H9 (cell line): ENCODE data around the gene OSR1. TPM values are rescaled to one million over a fixed set of nuclear protein-coding genes. Genes with fewer than 3 reads are reported as not detected.

Experiments used
- DNase-seq: peaks from one replicate; pipeline ENCODE4 v3.0.0-alpha.2; 2017
- H2AFZ ChIP-seq: one replicate; pipeline ENCODE4 v1.6.1; 2013; ENCODE audit warnings: mild to moderate bottlenecking, low read length, control low read depth, moderate library complexity
- H2AK5ac ChIP-seq: 2 replicates; pipeline ENCODE4 v1.6.1; 2013; ENCODE audit warnings: low read length, control low read depth, mixed read lengths; ENCODE audit not compliant: insufficient read length
- H2BK120ac ChIP-seq: one replicate; pipeline ENCODE4 v1.6.1; 2013; ENCODE audit warnings: low read depth, mild to moderate bottlenecking, low read length, control low read depth, inconsistent platforms; ENCODE audit not compliant: poor library complexity, severe bottlenecking
- H2BK12ac ChIP-seq: 2 replicates; pipeline ENCODE4 v1.6.1; 2013; ENCODE audit warnings: low read length, control low read depth, mixed read lengths, low read depth; ENCODE audit not compliant: insufficient read length
- H2BK15ac ChIP-seq: 2 replicates; pipeline ENCODE4 v1.6.1; 2013; ENCODE audit warnings: low read depth, low read length, control low read depth
- H2BK20ac ChIP-seq: one replicate; pipeline ENCODE4 v1.6.1; 2013; ENCODE audit warnings: low read depth, mild to moderate bottlenecking, low read length, control low read depth, inconsistent platforms; ENCODE audit not compliant: poor library complexity, severe bottlenecking
- H2BK5ac ChIP-seq: 2 replicates; pipeline ENCODE4 v1.6.1; 2013; ENCODE audit warnings: low read length, control low read depth, mixed read lengths; ENCODE audit not compliant: insufficient read length
- H3K14ac ChIP-seq: 2 replicates; pipeline ENCODE4 v1.6.1; 2013; ENCODE audit warnings: low read length, control low read depth; ENCODE audit not compliant: insufficient read depth
- H3K18ac ChIP-seq: 2 replicates; pipeline ENCODE4 v1.6.1; 2013; ENCODE audit warnings: low read depth, mild to moderate bottlenecking, mixed read lengths, low read length, control low read depth; ENCODE audit not compliant: insufficient read length
- H3K23ac ChIP-seq: 2 replicates; pipeline ENCODE4 v1.6.1; 2013; ENCODE audit warnings: low read length, control low read depth, mixed read lengths, low read depth; ENCODE audit not compliant: insufficient read length
- H3K23me2 ChIP-seq: 2 replicates; pipeline ENCODE4 v1.6.1; 2013; ENCODE audit warnings: low read depth, mild to moderate bottlenecking, mixed read lengths, low read length, control low read depth; ENCODE audit not compliant: insufficient read length, poor library complexity, severe bottlenecking
- H3K27ac ChIP-seq: 2 replicates; pipeline ENCODE4 v1.5.1; 2013; ENCODE audit warnings: low read length, control low read depth, mixed read lengths, low read depth; ENCODE audit not compliant: insufficient read length
- H3K27me3 ChIP-seq: 2 replicates; pipeline ENCODE4 v1.6.1; 2013; ENCODE audit warnings: low read length, control low read depth, inconsistent platforms; ENCODE audit not compliant: insufficient read depth
- H3K4ac ChIP-seq: 2 replicates; pipeline ENCODE4 v1.6.1; 2013; ENCODE audit warnings: low read depth, mild to moderate bottlenecking, control low read depth, inconsistent platforms, low read length, moderate library complexity
- H3K4me1 ChIP-seq: 2 replicates; pipeline ENCODE4 v1.6.1; 2013; ENCODE audit warnings: low read length, control low read depth, inconsistent platforms; ENCODE audit not compliant: insufficient read depth
- H3K4me2 ChIP-seq: 2 replicates; pipeline ENCODE4 v1.6.1; 2013; ENCODE audit warnings: low read length, control low read depth, mixed read lengths; ENCODE audit not compliant: insufficient read length, insufficient read depth
- H3K56ac ChIP-seq: 2 replicates; pipeline ENCODE4 v1.6.1; 2013; ENCODE audit warnings: low read depth, mild to moderate bottlenecking, mixed read lengths, low read length, control low read depth; ENCODE audit not compliant: insufficient read length
- H3K79me1 ChIP-seq: 2 replicates; pipeline ENCODE4 v1.6.1; 2013; ENCODE audit warnings: low read depth, mild to moderate bottlenecking, moderate library complexity, low read length, control low read depth, inconsistent platforms; ENCODE audit not compliant: insufficient read depth, poor library complexity, severe bottlenecking
- H3K79me2 ChIP-seq: 2 replicates; pipeline ENCODE4 v1.6.1; 2013; ENCODE audit warnings: low read length, control low read depth, inconsistent platforms; ENCODE audit not compliant: insufficient read depth
- H3K9ac ChIP-seq: 2 replicates; pipeline ENCODE4 v1.6.1; 2013; ENCODE audit warnings: low read length, control low read depth, mixed read lengths; ENCODE audit not compliant: insufficient read length; ENCODE audit errors: extremely low read depth
- H3K9me3 ChIP-seq: one replicate; pipeline ENCODE4 v1.6.1; 2013; ENCODE audit warnings: low read depth, low read length, inconsistent platforms; ENCODE audit not compliant: control insufficient read depth
- H3T11ph ChIP-seq: one replicate; pipeline ENCODE4 v1.6.1; 2013; ENCODE audit warnings: mild to moderate bottlenecking, low read length, control low read depth, inconsistent platforms
- H4K20me1 ChIP-seq: one replicate; pipeline ENCODE4 v1.6.1; 2013; ENCODE audit not compliant: control insufficient read depth, insufficient read length, insufficient read depth
- H4K5ac ChIP-seq: 2 replicates; pipeline ENCODE4 v1.6.1; 2013; ENCODE audit warnings: low read depth, mild to moderate bottlenecking, mixed read lengths, low read length, control low read depth; ENCODE audit not compliant: insufficient read length
- H4K8ac ChIP-seq: replicated peaks from 2 replicates; pipeline ENCODE4 v1.6.1; 2013; ENCODE audit warnings: low read length, control low read depth, mixed read lengths, low read depth; ENCODE audit not compliant: insufficient read length
- H4K91ac ChIP-seq: 2 replicates; pipeline ENCODE4 v1.6.1; 2013; ENCODE audit warnings: low read depth, mild to moderate bottlenecking, moderate library complexity, mixed read lengths, low read length, control low read depth; ENCODE audit not compliant: insufficient read length
- H3K27ac Mint-ChIP-seq, 3 experiments: 2 replicates in 2 of 3; 3 replicates in 1 of 3; pipeline ENCODE4 v1.8.0; 2020 to 2021; ENCODE audit warnings: mixed read lengths in 3 of 3, mild to moderate bottlenecking in 1 of 3, moderate library complexity in 1 of 3
- H3K27me3 Mint-ChIP-seq: 2 replicates; pipeline ENCODE4 v1.8.0; 2021; ENCODE audit warnings: low read depth, mild to moderate bottlenecking, moderate library complexity, mixed read lengths
- H3K36me3 Mint-ChIP-seq, 3 experiments: 2 replicates in 2 of 3; 3 replicates in 1 of 3; pipeline ENCODE4 v1.8.0; 2020 to 2021; ENCODE audit warnings: low read depth in 3 of 3, mixed read lengths in 3 of 3; ENCODE audit not compliant: insufficient read depth in 1 of 3
- H3K4me1 Mint-ChIP-seq, 2 experiments: 2 replicates each; pipeline ENCODE4 v1.8.0; 2020; ENCODE audit warnings: mixed read lengths in 2 of 2
- H3K4me3 Mint-ChIP-seq, 2 experiments: 2 replicates in 1 of 2; 3 replicates in 1 of 2; pipeline ENCODE4 v1.8.0; 2020 to 2021; ENCODE audit warnings: mild to moderate bottlenecking in 2 of 2, mixed read lengths in 2 of 2, moderate library complexity in 1 of 2
- H3K9me3 Mint-ChIP-seq, 2 experiments: 2 replicates in 1 of 2; 3 replicates in 1 of 2; pipeline ENCODE4 v1.8.0; 2020; ENCODE audit warnings: mild to moderate bottlenecking in 2 of 2, mixed read lengths in 2 of 2, moderate library complexity in 1 of 2
- total RNA-seq: library from RNA; stranded (reverse); gene quantifications from 2 replicates; pipeline ENCODE4 v1.2.1, GENCODE V29; 2021
- TF ChIP-seq, protein P1 (sequence below): fragments of 200-600 bp; sonication (generic); conservative IDR thresholded peaks from 3 replicates; pipeline ENCODE4 v1.8.0; 2021; ENCODE audit warnings: antibody characterized with exemption, mild to moderate bottlenecking

The OSR1 gene
- total RNA-seq, 1 experiment from 2014 or later: 0.35 TPM

DNA sequence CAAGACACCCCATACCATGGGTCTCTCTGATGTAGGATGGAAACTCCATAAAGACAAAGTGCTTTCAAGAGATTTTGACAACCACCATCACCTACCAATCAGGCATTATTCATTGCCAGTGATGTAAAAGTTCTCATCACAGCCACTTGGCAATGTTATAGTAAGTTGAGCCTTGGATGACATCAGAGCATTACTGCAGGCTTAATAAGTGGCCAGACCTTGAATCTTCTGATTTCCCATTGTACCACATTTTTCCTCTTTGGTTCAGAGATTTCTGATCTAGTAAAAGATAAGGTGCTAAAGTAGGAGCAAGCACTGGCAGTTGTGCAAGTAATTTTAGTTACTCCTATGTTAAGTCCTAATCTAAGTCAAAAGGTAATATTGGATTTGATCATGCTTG, 36.5 kb downstream of the OSR1 start:
- no peak overlapping the region for H3K9ac ChIP-seq
- Mint-ChIP-seq H3K9me3 (no peaks in the 10 kb centered on the region; a peak in 2 of 5 replicates), H3K27me3 (no peaks in the 10 kb centered on the region), H3K36me3 (no peaks in the 10 kb centered on the region), H3K27ac (no peak overlapping the region), H3K4me1 (no peaks in the 10 kb centered on the region), H3K4me3 (no peak overlapping the region)
- H2BK15ac ChIP-seq: no peak overlapping the region
- no peak overlapping the region for H2BK120ac ChIP-seq
- no peak overlapping the region for H3K4ac ChIP-seq
- H3K14ac ChIP-seq: no peak overlapping the region
- H3K4me1 ChIP-seq: no peaks in the 10 kb centered on the region
- no peaks in the 10 kb centered on the region for H3K27me3 ChIP-seq
- H4K5ac ChIP-seq: no peak overlapping the region
- H3K27ac ChIP-seq: no peak overlapping the region
- H4K91ac ChIP-seq: no peak overlapping the region
- no peaks in the 10 kb centered on the region for H4K20me1 ChIP-seq
- no peak overlapping the region for H2BK12ac ChIP-seq
- no peak overlapping the region for H3K23ac ChIP-seq
- no peak overlapping the region for H2BK5ac ChIP-seq
- no peak overlapping the region for H3K4me2 ChIP-seq
- no peaks in the 10 kb centered on the region for H3K9me3 ChIP-seq
- H3K79me1 ChIP-seq: no peaks in the 10 kb centered on the region
- no peak overlapping the region for H2BK20ac ChIP-seq
- no peak overlapping the region for H2AFZ ChIP-seq
- TF ChIP-seq, protein P1, sequence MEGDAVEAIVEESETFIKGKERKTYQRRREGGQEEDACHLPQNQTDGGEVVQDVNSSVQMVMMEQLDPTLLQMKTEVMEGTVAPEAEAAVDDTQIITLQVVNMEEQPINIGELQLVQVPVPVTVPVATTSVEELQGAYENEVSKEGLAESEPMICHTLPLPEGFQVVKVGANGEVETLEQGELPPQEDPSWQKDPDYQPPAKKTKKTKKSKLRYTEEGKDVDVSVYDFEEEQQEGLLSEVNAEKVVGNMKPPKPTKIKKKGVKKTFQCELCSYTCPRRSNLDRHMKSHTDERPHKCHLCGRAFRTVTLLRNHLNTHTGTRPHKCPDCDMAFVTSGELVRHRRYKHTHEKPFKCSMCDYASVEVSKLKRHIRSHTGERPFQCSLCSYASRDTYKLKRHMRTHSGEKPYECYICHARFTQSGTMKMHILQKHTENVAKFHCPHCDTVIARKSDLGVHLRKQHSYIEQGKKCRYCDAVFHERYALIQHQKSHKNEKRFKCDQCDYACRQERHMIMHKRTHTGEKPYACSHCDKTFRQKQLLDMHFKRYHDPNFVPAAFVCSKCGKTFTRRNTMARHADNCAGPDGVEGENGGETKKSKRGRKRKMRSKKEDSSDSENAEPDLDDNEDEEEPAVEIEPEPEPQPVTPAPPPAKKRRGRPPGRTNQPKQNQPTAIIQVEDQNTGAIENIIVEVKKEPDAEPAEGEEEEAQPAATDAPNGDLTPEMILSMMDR: no peak
- no peaks in the 10 kb centered on the region for H3K23me2 ChIP-seq
- H3K18ac ChIP-seq: no peak overlapping the region
- H2AK5ac ChIP-seq: no peak overlapping the region
- no peak for DNase-seq
- no peak overlapping the region for H3K56ac ChIP-seq
- no peak overlapping the region for H3T11ph ChIP-seq
- no peak overlapping the region for H4K8ac ChIP-seq
- H3K79me2 ChIP-seq: no peaks in the 10 kb centered on the region
